Colon (tissue), 2 donors: ENCODE results near the gene OR51A2.
"Not testable (repeated sequence)": the region's sequence is repeated elsewhere in the genome, so short reads cannot be mapped to it uniquely, and the experiment has no call there.

Experiments
- FAIRE-seq: peaks from 2 replicates; lab custom pipeline; 2012; peaks lifted over from hg19 to GRCh38; lab: Jason Lieb, UNC
- donor health status: control.
- donor health status: control.

The OR51A2 gene, protein sequence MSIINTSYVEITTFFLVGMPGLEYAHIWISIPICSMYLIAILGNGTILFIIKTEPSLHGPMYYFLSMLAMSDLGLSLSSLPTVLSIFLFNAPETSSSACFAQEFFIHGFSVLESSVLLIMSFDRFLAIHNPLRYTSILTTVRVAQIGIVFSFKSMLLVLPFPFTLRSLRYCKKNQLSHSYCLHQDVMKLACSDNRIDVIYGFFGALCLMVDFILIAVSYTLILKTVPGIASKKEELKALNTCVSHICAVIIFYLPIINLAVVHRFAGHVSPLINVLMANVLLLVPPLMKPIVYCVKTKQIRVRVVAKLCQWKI

DNA sequence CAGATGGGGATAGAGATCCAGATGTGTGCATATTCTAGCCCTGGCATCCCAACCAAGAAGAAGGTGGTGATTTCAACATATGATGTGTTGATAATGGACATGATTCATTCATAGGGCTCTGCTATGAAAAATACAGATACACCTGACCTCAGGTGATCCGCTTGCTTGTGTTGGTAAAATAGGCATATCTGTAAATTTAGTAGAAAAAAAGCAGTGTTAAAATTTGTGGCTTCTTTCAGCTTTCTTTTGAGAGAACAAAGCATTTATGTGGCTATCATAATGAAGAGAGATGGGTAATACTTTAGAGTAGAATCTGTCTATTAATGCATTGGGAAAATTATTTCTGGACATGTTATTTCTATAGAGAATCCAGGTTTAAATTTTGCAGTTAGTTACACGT is at the start of gene OR51A2:
Gene OR51A2, minus strand, starts transcription at position 101 of the 400 bp plus-strand sequence. Its CDS starts 0 bp downstream, at position 101.
- FAIRE-seq = not testable (repeated sequence)

DNA sequence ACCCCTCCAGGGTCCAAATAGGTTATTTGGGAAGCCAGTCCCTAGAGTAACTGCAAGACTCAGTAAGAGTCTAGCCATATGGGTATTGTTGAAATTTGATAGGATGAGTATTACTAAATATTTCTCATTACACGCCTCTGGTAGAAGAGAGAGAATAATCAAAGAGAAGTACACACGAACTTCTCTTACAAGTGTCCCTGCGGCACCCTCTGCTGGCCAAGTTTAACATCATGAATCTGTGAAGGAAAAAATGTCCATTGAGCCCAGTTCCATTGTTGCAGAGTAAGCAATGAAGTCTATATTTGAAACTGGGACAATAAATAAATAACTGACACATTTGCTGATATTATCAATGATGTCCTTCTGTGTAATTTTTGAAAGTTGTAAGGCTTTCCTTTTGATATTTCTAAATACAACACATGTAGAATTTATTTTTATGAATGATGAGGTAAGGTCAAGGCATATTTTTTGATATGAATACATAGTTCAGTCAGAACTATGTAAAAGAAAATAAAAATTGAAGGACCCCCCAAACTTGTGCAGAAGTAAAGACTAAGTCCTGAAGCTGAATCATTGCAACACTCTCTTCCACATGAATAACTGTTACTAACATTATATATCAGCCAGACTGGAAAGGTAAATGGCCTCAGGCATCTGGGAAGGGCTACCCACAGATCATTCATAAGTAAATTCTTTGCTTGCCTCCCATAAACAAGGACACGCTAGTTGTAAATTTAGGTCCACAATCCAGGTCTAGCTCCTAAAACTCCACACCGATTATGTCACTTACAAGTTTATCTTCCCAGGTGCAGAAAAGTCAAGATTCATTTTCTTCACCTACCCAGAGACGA is 49.1 kb upstream of the OR51A2 start:
- no peak for FAIRE-seq

DNA sequence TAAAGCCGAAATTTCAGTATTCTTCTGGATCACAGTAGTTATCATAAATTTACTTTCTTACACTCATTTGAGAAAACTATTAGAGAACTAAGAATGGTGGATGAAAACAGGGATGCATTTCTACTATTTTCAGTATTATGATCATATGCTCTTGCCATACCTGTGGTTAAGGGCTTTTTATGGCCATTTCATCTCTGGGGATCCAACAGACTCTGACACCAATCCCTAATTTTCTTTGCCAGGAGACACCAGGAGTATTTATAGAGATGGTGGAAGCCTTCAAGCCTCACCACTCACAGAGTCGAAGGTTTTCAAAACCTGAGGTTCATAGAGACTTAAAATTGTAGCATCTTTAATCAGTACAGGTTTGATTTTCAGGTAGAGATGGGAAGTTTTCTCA is 39.0 kb upstream of the OR51A2 start, which contains the start of gene OR51L1:
Gene OR51L1, plus strand, starts transcription at position 301 of the 400 bp plus-strand sequence. CDS start 4,132 bp downstream, outside the sequence.
- no peak for FAIRE-seq

DNA sequence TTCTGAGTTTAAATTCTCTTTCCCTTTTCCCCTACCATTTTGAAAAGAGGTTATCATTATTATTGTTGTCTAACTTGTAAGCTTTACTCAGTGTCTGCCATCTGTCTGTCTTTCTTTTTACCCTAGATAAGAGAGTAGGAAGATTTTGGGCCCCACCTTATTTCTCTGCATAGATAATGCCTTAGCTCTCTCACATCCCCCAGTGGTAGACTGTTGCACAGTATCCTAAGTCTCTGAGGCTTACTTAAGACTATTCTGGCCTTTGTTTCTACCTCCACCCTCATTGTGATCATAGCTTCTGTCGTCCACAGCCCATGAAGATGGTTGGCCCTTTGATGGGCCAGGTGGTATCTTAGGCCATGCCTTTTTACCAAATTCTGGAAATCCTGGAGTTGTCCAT is 35.5 kb upstream of the OR51A2 start:
- FAIRE-seq = no peak

DNA sequence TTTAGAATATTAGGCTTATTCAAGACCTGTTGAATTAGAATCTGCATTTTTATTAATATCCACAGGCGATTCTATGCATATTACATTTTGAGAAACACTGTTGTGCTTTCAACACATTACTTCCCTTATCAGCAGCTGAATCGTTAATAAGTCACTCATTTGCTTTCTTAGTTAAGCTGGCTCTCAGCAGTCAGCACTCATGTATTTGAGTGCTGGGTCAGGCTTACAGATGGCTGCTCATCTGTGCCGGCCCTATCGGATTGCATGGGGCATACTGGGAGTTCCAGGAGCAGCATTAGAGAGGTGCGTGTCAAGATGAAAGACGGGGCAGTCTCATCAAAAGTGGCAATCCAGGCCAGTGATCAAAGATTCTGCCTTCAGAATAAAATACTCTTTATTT is 28.3 kb upstream of the OR51A2 start:
- no peak for FAIRE-seq

DNA sequence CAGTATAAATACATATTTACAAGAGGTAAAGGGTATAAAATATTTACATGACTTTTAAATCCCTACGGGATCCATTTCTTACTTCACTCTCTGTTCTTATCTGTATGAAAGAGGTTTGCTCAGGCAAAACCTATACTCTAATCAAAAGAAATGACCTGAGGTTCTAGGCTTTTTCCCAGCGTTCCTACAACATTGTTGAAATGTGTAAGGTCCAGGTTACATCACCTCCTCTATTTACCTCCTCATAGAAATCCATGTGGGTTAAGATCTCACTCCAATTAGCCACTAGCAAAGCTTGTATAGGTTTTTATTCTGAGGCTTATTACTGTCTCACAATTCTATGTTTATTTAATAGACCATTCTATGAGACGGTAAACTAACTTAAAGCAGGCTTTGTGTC is 27.2 kb upstream of the OR51A2 start:
- no peak for FAIRE-seq

DNA sequence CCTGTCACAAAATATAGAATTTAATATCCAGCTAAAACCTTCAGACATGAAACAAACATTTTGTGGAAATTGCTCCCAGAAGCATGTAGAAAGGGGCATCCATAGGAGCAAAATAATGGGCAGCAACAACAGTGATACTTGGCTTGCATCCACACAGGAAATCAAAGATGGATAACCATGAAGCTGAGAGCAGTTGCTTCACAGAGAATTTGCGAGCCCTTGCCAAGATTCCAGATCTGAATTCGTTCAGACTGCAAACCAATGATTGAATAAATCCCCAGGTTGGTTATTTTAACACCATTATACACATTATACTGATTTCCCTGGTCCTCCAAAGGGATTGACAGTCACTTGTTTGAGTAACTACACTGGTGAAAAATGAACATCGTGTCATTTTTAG is 23.5 kb upstream of the OR51A2 start:
- FAIRE-seq = no peak

DNA sequence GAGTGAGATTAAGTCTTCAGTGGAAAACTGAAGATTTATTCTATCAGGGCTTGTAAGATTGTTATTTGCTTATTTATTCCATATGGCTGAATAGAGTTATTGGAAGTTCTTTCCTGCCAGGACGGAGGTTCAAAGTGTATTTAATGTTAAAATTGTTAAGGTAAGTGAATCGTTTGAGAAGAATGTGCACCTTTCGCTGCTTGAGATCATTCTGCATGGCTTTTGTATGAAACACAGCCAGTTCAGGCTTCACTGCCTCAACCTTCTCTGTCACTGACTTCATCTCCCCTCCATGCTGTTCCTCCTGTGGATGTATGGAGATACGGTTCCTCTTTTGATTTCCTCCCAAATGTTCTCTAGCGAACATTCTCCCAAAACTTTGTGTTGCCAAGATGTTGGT is 19.9 kb upstream of the OR51A2 start:
- no peak for FAIRE-seq

DNA sequence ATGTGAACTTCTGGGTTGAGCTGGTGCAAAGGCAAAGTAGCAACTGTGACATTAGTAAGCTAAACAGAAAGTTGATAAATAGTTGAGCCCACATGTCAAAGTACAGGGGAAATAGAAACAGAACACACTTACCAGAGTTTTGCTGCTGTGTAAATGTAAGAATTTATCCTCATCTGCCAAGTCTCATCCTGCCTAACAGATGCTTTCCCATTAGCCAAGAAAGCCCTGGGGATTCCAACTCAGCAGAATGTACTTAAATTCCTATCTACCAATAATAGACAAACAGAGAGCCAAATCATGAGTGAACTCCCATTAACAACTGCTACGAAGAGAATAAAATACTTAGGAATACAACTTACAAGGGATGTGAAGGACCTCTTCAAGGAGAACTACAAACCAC is 7.3 kb upstream of the OR51A2 start:
- no peak for FAIRE-seq

DNA sequence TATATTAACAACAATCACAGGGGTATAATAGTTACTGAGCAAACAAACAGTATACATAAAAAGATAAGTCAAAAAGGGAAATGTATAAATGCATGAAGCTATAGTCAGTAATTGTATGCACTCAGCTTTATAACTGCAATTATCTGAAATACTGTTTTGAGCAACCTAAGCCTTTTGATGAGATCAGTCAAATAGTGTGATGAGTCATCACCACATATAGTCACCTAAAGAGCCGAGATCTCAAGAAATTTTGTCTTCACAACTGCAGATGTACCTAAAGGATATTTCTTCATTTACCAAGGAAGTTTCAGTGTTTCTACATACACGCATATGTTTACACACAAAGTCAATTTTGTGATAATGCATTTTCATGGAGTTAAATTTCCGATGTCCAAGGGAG is 5.4 kb upstream of the OR51A2 start:
- no peak for FAIRE-seq

DNA sequence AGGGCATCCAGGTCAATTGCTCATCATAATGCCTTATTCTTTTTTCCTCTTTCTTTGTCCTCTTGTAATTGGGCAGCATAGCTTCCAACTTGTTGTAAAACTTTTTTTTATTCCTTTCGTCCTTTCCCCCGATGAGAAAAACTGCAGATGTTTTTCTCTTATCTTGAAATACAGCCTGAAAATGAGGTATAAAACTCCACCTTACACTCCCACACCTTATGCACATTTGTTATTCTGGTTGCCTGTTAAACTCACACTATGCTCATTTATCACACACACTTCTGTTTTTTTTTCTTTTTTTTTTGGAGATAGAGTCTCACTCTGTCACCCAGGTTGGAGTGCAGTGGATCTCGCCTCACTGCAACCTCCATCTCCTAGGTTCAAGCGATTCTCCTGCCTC is 1.9 kb upstream of the OR51A2 start:
- no peak for FAIRE-seq

DNA sequence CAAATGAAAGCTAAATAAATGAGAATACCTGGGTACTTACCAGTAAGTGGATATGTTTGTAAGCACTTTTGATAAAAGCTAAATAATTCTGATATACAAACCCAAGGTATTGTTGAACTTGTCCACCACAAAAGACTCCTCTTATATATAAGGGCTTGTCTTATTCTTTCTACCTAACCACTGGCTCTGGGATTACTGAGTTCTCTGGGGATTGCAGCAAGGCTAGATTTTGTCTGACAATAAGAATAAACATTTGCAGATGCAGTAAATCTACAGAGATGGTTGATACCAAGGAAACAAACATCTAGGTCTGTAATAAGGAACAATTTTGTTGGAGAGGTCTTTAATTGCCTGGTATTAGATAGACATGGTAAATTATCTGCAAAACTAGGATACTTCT is 8.0 kb downstream of the OR51A2 start, which contains the start of gene OR51A4:
Gene OR51A4, minus strand, starts transcription at position 101 of the 400 bp plus-strand sequence. CDS start 505 bp downstream, outside the sequence.
- FAIRE-seq = no peak

DNA sequence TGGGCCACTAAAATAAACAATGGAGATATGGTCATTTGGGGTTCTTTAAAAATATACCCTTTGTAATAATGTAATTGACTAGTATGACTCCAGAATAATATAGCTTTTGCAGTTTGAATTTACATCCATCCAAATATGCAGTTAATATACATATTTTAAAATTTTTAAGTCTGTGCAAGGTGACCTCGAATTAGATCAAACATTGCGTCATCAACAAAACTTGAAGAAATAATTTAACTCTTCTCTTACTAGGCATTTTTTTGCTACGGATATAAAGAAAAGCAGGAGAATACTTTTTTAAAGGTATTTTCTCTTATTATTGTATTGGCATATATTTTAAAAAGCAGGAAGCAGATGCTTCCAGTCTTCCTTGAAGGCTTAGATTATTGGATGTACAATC is 18.8 kb downstream of the OR51A2 start:
- no peak for FAIRE-seq

DNA sequence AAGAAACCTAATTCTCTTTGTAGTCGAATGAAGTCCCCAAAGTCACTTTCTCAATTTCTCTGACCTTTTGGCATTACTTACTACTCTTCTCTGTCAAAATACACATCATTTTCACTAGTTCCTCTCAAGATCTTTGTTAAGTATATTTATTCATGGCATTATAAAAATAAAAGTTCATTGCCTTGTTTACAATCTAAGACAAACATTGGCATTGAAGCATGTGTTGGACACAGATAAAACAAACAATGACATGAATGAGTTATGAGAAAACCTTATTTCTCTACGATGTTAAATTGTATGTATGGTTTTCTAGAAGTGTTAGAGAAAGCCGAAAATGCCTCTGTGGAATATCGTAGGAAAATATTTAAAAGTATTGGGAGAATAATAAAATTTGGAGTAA is 22.8 kb downstream of the OR51A2 start:
- no peak for FAIRE-seq

DNA sequence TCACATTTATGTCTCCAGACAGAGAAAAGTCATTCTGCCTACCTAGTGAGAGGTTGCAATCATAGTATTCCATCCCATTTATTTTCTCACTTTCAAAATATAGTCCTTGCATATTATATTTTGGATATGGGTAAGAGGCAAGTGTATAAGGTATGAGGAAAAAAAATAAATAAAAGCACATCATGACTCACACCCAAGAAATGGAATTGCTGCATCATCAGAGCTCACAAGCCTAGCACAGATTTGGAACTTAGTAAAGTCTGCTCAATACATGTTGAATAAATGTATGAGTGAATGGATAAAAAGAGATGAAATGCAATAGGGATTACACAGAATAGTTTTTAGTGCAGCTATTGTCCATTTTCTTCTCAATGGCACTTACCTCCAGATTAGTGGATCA is 28.9 kb downstream of the OR51A2 start:
- no peak for FAIRE-seq

DNA sequence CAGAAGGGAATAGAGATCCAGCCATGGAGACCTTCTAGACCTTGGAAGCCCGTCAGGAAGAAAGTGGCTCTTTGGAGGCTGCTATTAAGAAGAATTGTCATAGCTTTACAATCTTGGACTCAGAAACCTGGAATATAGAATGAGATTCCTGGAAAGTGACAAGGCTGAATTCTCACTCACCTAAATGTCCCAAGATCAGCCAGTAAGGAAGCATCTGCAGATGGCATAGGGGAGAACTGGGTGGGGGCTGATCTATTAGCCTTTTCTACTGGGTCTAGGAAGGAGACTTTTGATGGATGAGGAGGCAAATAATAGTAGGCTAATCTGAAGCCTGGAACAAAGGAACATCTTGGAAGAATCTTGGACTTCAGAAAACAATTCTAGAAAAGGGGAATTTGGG is 31.3 kb downstream of the OR51A2 start, which contains the start of gene OR51G1:
Gene OR51G1, minus strand, starts transcription at position 101 of the 400 bp plus-strand sequence. Its CDS starts 0 bp downstream, at position 101.
- no peak for FAIRE-seq

DNA sequence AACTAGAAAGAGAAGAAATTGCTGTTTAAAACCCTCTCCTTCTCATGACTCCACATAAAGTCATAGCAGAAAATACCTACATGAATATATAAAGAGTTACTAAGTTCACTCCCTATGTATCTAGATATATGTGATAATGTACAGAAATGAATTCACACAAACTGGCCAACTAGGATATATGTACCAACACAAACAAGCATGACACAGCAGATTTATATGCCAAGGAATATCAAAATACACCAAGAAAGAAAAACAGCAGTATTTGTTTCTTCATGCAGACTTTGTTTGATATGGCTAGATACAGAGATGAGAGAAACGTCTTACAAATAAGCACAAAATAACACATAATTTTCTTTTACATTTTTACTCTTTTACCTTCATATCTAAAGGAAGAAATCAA is 33.2 kb downstream of the OR51A2 start:
- no peak for FAIRE-seq

DNA sequence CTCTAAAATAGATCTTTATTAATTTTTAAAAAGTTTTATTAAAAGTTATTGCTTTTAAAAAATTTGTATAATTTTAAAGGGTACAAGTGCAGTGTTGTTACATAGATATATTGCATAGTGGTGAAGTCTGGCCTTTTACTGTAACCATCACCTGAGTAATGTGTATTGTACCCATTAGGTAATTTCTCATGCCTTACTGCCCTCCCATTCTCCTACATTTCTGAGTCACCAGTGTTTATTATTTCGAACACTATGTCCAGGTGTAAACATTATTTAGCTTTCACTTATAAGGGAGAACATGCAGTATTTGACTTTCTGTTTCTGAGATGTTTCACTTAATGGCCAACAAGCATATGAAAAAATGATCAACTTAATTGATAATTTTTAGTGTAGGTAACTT is 33.7 kb downstream of the OR51A2 start:
- FAIRE-seq = no peak

DNA sequence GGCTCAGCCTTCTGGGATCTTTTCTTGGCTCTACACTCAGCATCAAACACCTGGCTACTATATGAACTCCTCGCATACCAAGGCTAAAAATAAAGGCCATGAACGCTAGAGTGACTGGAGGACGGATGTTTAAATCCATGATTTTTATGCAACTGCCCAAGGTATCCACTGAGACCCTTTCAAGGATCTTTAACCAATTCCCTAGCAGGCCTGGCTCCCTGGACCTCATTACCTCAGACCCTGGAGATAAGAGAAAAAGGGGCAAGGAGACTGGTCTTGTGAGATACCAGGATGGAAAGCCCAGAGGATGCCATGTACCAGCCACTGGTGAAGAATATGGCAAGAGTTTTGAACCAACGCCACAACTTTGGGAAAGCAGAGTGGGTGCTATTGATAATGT is 36.3 kb downstream of the OR51A2 start, which contains the start of gene OR51G2:
Gene OR51G2, minus strand, starts transcription at position 101 of the 400 bp plus-strand sequence. CDS start 3,687 bp downstream, outside the sequence.
- no peak for FAIRE-seq

DNA sequence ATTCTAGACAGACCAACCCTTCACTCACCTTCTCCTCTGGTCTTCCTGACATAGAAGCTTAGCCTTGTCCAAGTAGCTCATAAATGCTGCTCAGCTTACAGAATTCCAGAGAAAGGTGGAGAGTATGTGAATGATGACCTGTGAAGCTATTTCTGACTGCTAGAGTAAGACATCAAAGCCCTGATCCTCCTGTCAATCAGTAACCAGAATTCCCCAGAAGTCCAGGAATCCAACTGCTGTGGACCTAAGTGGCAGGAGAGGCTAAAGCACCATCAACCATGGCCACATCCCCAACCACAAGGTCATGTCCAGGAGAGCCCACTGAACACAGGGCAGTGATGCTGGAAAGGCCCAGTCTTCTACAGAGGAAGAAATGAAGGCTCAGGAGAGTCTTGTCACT is 38.9 kb downstream of the OR51A2 start:
- no peak for FAIRE-seq
